ENCODE measurements around the gene HS3ST2.

Gene HS3ST2

GRCh38 chr16:22813948-22814710 is at the start of gene HS3ST2:
Gene HS3ST2, plus strand, starts transcription at chr16:22814162. Its CDS starts 449 bp downstream, at chr16:22814611.
- no peak for FAIRE-seq

DNA sequence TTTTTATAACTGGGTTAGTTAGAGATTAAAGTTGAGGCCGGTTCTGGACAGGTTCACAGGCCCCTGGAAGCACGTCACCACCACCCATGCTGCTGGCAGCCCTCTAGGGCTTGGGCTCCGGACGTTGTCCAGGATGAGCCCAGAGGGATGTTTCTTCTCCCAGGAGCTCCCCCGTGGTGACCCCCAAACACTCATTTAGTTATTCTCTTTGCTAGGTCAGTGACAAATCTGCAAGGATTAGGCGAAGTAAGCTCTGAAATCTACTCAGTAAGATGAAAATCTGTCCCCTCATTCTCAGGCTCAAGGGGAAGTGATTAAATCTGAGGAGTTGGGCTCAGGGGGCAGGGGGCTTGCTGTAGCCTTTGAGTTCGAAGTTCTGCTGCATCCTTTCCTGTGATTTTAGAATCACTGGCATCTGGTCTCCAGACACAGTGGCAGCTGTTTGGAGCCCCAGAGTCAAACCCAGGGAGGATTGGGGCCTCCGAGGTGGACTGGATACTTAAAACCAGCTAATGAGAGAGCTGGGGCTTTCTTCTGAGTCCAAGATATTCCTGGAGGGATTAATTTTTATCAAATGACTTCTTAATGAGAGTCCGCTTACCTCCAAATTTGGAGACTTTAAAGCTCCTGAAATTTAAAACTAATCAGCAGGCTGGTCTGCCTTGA is 49.2 kb upstream of the HS3ST2 start:
- no peak for FAIRE-seq

- FAIRE-seq = no peak
These were observed 48.5 kb upstream of the HS3ST2 start for GRCh38 chr16:22765479-22765878.

GRCh38 chr16:22770866-22771265 is 43.1 kb upstream of the HS3ST2 start:
- FAIRE-seq = no peak

DNA sequence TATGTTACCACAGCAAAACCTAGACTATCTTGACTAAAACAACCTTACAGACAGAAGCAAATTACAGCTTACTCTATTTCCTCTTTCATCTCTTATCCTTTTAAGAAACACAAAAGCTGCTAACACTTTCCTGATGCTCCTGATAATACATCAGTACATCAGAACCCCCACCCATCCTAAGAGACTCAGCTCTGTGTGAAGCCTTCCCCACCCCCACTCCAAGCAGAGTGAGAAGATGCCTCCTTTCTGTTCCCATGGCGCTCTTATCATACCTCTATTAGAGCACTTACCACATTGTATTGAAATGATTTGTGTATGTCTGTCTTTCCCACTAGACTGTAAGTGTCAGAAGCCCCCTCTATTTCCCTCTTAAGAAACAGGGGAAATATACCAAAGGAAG is 42.4 kb upstream of the HS3ST2 start:
- FAIRE-seq = no peak

DNA sequence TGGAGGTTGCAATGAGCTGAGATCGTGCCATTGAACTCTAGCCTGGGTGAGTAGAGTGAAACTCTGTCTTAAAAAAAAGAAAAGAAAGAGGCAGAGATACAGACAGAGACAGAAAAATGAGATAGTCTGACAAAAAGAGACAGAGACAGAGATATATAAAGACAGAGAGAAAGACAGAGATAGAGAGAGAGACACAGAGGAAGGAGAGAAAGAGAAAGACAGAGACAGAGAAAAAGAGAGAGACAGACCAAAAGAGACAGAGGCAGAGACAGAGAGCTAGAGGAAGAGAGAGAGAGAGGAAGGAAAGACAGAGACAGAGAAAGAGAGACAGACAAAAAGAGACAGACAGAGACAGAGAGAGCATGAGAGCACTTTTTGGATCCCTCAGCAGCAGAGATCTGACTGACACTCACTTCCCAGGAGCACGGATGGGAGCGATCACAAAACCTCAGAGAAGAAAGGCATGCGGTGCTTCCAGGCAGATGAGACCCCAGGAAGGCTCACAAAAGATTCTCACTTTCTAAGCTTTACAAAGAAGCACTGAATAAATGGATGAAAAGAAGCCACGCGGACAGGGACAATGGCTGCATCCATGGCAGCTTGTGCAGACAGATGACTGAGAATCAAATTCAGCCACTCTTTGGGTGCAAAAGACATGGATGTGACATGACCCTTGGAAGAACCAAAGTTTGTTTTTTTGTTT is 38.6 kb upstream of the HS3ST2 start:
- FAIRE-seq = no peak

- FAIRE-seq = no peak
These were observed 32.5 kb upstream of the HS3ST2 start for GRCh38 chr16:22781480-22781879.

- no peak for FAIRE-seq
These were observed 31.6 kb upstream of the HS3ST2 start for GRCh38 chr16:22782314-22782713.

GRCh38 chr16:22784690-22785214 is 29.2 kb upstream of the HS3ST2 start:
- no peak for FAIRE-seq

DNA sequence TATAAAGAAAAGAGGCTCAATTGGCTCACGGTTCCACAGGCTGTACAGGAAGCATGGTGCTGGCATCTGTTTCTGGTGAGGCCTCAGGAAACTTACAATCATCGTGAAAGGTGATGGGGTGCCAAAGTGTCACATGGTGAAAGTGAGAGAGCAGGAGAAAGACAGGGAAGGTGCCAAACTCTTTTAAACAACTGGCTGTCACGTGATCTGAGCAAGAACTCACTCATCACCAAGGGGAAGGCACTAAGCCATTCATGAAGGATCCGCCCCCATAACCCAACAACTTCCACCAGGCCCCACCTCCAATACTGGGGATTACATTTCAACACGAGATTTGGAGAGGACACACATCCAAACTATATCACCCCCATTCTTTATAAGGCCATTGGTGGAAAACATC is 28.4 kb upstream of the HS3ST2 start:
- FAIRE-seq = no peak

- no peak for FAIRE-seq
These were observed 27.7 kb upstream of the HS3ST2 start for GRCh38 chr16:22786284-22786683.

- no peak for FAIRE-seq
These were observed 27.3 kb upstream of the HS3ST2 start for GRCh38 chr16:22786691-22787090.

GRCh38 chr16:22787466-22788192 is 26.3 kb upstream of the HS3ST2 start:
- no peak for FAIRE-seq

GRCh38 chr16:22788193-22788530 is 25.8 kb upstream of the HS3ST2 start:
- no peak for FAIRE-seq

- no peak for FAIRE-seq
These were observed 24.5 kb upstream of the HS3ST2 start for GRCh38 chr16:22789281-22789945.

DNA sequence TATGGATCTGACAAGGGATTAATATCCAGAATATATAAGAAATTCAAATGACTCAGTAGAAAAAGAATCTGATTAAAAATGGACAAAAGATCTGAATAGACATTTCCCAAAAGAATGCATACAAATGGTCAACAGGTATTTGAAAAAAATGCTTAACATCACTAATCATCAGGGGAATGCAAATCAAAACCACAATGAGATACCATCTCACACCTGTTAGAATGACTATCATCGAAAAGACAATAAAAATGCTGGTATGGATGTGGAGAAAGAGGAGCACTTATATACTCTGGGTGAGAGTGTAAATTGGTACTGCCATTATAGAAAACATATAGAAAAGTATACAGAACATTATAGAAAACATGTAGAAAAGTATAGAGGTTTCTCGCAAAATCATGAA is 16.4 kb upstream of the HS3ST2 start:
- no peak for FAIRE-seq

DNA sequence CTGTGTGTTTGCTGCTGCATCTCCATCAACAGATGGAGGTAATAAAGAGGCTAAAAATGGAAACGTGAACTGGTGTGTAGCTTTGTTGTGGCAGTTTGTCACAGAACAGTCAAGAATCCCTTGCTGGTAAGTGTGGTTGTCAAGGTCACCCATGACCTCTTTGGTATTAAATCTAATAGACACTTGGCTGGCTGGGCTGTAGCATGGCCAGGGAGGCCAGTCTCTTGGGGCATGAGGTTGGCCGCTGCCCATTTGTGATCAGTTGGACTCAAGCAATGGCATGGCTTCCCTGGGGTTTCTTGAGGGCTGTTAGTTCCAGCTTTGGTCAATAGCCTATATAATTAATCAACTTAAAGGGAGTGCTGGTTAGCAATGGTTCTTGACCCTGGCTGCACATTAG is 14.8 kb upstream of the HS3ST2 start:
- FAIRE-seq = no peak

- no peak for FAIRE-seq
These were observed 9.1 kb upstream of the HS3ST2 start for GRCh38 chr16:22804893-22805292.

- FAIRE-seq = no peak
These were observed 8.6 kb upstream of the HS3ST2 start for GRCh38 chr16:22805326-22805725.

- no peak for FAIRE-seq
These were observed 7.2 kb upstream of the HS3ST2 start for GRCh38 chr16:22806811-22807210.

DNA sequence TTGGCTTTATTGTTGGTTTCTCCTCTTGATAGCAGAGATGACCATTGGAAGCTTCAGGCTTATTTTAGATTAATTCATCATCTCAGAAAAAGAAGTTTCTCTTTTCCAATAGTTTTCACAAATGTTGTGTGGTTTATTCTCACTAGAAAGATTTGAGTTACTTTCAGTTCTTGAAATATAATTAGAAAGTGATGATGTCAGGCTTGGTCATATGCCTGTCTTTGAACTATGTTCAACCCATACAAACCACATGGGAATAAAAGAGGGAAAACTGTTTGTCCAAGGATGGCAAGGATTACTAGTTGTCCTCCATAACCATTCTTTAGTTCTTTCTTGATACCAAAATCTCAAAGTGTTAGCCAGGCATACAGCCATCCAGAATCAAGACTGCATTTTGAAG is 3.7 kb upstream of the HS3ST2 start:
- no peak for FAIRE-seq

- FAIRE-seq = no peak
These were observed 577 bp upstream of the HS3ST2 start for GRCh38 chr16:22813223-22813947.
